Ishikawa (cell line): ENCODE measurements around the gene MRGPRG.

Experiments used
- CEBPB ChIP-seq: IDR thresholded peaks from 2 replicates; pipeline ENCODE4 v1.6.1; 2012
- CREB1 ChIP-seq: IDR thresholded peaks from 2 replicates; pipeline ENCODE4 v1.6.1; 2012; ENCODE audit warnings: low read depth
- EGR1 ChIP-seq: IDR thresholded peaks from 2 replicates; pipeline ENCODE4 v1.6.1; 2012
- EP300 ChIP-seq: IDR thresholded peaks from 2 replicates; pipeline ENCODE4 v1.6.1; 2012; ENCODE audit warnings: borderline replicate concordance
- FOXM1 ChIP-seq: IDR thresholded peaks from 2 replicates; pipeline ENCODE4 v1.6.1; 2012; ENCODE audit warnings: low read depth, borderline replicate concordance
- MAX ChIP-seq: IDR thresholded peaks from 2 replicates; pipeline ENCODE4 v1.6.1; 2012
- NFIC ChIP-seq: IDR thresholded peaks from 2 replicates; pipeline ENCODE4 v1.6.1; 2012
- RAD21 ChIP-seq: IDR thresholded peaks from 2 replicates; pipeline ENCODE4 v1.6.1; 2012; ENCODE audit warnings: low read depth
- REST ChIP-seq: IDR thresholded peaks from 2 replicates; pipeline ENCODE4 v1.6.1; 2012; ENCODE audit warnings: low read depth, mild to moderate bottlenecking
- TAF1 ChIP-seq: IDR thresholded peaks from 2 replicates; pipeline ENCODE4 v1.6.1; 2012; ENCODE audit warnings: low read depth, mild to moderate bottlenecking
- TCF12 ChIP-seq: IDR thresholded peaks from 2 replicates; pipeline ENCODE4 v1.6.1; 2012; ENCODE audit warnings: low read depth
- TEAD4 ChIP-seq: IDR thresholded peaks from 2 replicates; pipeline ENCODE4 v1.6.1; 2012
- USF1 ChIP-seq: IDR thresholded peaks from 2 replicates; pipeline ENCODE4 v1.6.1; 2012
- YY1 ChIP-seq: IDR thresholded peaks from 2 replicates; pipeline ENCODE4 v1.6.1; 2012; ENCODE audit warnings: low read depth
- ZBTB7A ChIP-seq: IDR thresholded peaks from 2 replicates; pipeline ENCODE4 v1.6.1; 2012; ENCODE audit warnings: low read depth

MRGPRG gene

GRCh38 chr11:3177931-3178330 lies 40.7 kb downstream of the MRGPRG start:
- TF ChIP-seq YY1, result no peak
- no peak for TF ChIP-seq CREB1
- no peak for TF ChIP-seq TAF1
- no peak for TF ChIP-seq TCF12
- TF ChIP-seq FOXM1, result no peak
- no peak for TF ChIP-seq EGR1
- TF ChIP-seq RAD21, result no peak
- TF ChIP-seq TEAD4, result no peak
- TF ChIP-seq ZBTB7A, result no peak
- TF ChIP-seq REST, result no peak
- no peak for TF ChIP-seq CEBPB
- no peak for TF ChIP-seq NFIC
- TF ChIP-seq MAX, result no peak
- no peak for TF ChIP-seq EP300
- no peak for TF ChIP-seq USF1

- TF ChIP-seq TAF1 (no peak), CEBPB (no peak), USF1 (no peak), TEAD4 (no peak), EGR1 (no peak), CREB1 (no peak), FOXM1 (no peak)
These were observed 42.1 kb downstream of the MRGPRG start for GRCh38 chr11:3176487-3176886.

GRCh38 chr11:3175194-3175593 lies 43.4 kb downstream of the MRGPRG start:
- TF ChIP-seq CREB1, result no peak

- TF ChIP-seq TEAD4 (no peak), CEBPB (no peak), MAX (no peak), TAF1 (no peak), USF1 (no peak), RAD21 (no peak), CREB1 (no peak), YY1 (no peak), REST (no peak), EP300 (no peak), FOXM1 (no peak), ZBTB7A (no peak), TCF12 (no peak), EGR1 (no peak), NFIC (no peak)
These were observed 44.2 kb downstream of the MRGPRG start for GRCh38 chr11:3174387-3174786.

GRCh38 chr11:3173795-3174194 lies 44.8 kb downstream of the MRGPRG start:
- no peak for TF ChIP-seq MAX
- TF ChIP-seq NFIC, result no peak
- no peak for TF ChIP-seq EGR1

GRCh38 chr11:3171931-3172560 lies 46.6 kb downstream of the MRGPRG start:
- TF ChIP-seq FOXM1 (no peak), TCF12 (no peak), EGR1 (no peak), MAX (no peak), CREB1 (no peak), NFIC (no peak), TAF1 (no peak), ZBTB7A (no peak), CEBPB (no peak), EP300 (no peak), TEAD4 (no peak), REST (no peak)
